ENCODE data around the gene KRT24.

GRCh38 chr17:40722241-40722640 is 18.7 kb upstream of the KRT24 start:
- TF ChIP-seq, protein P1, sequence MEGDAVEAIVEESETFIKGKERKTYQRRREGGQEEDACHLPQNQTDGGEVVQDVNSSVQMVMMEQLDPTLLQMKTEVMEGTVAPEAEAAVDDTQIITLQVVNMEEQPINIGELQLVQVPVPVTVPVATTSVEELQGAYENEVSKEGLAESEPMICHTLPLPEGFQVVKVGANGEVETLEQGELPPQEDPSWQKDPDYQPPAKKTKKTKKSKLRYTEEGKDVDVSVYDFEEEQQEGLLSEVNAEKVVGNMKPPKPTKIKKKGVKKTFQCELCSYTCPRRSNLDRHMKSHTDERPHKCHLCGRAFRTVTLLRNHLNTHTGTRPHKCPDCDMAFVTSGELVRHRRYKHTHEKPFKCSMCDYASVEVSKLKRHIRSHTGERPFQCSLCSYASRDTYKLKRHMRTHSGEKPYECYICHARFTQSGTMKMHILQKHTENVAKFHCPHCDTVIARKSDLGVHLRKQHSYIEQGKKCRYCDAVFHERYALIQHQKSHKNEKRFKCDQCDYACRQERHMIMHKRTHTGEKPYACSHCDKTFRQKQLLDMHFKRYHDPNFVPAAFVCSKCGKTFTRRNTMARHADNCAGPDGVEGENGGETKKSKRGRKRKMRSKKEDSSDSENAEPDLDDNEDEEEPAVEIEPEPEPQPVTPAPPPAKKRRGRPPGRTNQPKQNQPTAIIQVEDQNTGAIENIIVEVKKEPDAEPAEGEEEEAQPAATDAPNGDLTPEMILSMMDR (IDR thresholded peaks at IDR 0.05): no peak
- no peak for TF ChIP-seq POLR2A (IDR thresholded peaks at IDR 0.05)
